ENCODE data around the gene GPC6. TPM values are rescaled to one million over a fixed set of nuclear protein-coding genes. Genes with fewer than 3 reads are reported as not detected.

Gene GPC6
- total RNA-seq, 4 donors from 2014 or later: 2.7 to 5.7 (median 4.4) TPM

DNA sequence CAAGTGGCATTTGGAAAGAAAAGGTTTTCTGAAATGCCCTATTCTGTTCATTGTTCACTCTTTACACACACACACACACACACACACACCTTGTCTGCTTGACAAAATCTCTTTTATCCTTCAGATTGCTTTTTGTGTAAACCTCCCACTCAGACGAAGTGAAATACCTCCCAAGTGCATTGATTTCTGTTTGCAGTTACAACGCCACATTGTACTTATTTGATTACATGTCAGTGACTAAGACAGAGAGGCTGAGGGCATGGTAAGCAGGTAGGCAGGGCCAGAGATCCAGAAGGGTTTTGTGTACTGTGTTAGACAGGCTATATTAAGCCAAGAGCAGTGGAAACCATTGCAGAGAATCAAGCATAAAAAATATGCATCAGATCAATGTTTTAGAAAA lies 561.8 kb downstream of the GPC6 start:
- Histone ChIP-seq H3K27me3 (no peaks in the 10 kb centered on the region), H3K9me3 (no peaks in the 10 kb centered on the region), H3K4me1 (no peaks in the 10 kb centered on the region), H3K36me3 (no peaks in the 10 kb centered on the region), H3K4me3 (no peak overlapping the region), H3K27ac (no peak overlapping the region)
- DNase-seq (ENCODE audit: low spot score in 2 of 2): no peak
- 63% methylated on average over 2 of the region's 2 CpGs for WGBS
- TF ChIP-seq POLR2A (IDR thresholded peaks at IDR 0.05) (no peak), EP300 (IDR thresholded peaks at IDR 0.05) (no peak), POLR2AphosphoS5 (IDR thresholded peaks at IDR 0.05) (no peak)
- TF ChIP-seq, protein P1, sequence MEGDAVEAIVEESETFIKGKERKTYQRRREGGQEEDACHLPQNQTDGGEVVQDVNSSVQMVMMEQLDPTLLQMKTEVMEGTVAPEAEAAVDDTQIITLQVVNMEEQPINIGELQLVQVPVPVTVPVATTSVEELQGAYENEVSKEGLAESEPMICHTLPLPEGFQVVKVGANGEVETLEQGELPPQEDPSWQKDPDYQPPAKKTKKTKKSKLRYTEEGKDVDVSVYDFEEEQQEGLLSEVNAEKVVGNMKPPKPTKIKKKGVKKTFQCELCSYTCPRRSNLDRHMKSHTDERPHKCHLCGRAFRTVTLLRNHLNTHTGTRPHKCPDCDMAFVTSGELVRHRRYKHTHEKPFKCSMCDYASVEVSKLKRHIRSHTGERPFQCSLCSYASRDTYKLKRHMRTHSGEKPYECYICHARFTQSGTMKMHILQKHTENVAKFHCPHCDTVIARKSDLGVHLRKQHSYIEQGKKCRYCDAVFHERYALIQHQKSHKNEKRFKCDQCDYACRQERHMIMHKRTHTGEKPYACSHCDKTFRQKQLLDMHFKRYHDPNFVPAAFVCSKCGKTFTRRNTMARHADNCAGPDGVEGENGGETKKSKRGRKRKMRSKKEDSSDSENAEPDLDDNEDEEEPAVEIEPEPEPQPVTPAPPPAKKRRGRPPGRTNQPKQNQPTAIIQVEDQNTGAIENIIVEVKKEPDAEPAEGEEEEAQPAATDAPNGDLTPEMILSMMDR (IDR thresholded peaks at IDR 0.05): no peak

DNA sequence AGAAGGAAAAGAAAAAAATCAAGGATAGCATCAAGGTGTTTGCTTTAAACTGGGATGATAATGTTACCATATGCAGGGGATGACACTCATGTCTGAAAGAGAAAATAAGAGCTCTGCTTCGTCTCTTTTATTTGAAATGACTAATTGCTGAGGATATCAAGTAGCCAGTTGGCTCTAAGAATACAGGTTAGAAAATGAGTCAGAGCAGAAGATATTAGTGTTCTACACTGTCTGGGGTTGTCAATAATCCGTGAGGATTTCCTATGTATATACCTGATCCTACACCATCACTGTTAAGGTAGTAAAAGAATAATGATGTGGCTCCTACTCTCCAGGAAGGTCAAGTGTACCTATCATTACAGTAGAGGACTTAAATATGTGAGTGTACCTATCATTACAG lies 562.5 kb downstream of the GPC6 start:
- WGBS: 85% methylated on average over 2 of the region's 2 CpGs
- H3K4me3 ChIP-seq: no peak overlapping the region
- no peaks in the 10 kb centered on the region for H3K36me3 ChIP-seq
- H3K27ac ChIP-seq: no peak overlapping the region
- no peaks in the 10 kb centered on the region for H3K9me3 ChIP-seq
- H3K4me1 ChIP-seq: no peaks in the 10 kb centered on the region
- TF ChIP-seq POLR2AphosphoS5 (IDR thresholded peaks at IDR 0.05): no peak
- no peak for TF ChIP-seq POLR2A (IDR thresholded peaks at IDR 0.05)
- TF ChIP-seq, protein P1 (IDR thresholded peaks at IDR 0.05): no peak
- no peak for TF ChIP-seq EP300 (IDR thresholded peaks at IDR 0.05)
- DNase-seq (ENCODE audit: low spot score in 2 of 2): no peak
- H3K27me3 ChIP-seq: no peaks in the 10 kb centered on the region

DNA sequence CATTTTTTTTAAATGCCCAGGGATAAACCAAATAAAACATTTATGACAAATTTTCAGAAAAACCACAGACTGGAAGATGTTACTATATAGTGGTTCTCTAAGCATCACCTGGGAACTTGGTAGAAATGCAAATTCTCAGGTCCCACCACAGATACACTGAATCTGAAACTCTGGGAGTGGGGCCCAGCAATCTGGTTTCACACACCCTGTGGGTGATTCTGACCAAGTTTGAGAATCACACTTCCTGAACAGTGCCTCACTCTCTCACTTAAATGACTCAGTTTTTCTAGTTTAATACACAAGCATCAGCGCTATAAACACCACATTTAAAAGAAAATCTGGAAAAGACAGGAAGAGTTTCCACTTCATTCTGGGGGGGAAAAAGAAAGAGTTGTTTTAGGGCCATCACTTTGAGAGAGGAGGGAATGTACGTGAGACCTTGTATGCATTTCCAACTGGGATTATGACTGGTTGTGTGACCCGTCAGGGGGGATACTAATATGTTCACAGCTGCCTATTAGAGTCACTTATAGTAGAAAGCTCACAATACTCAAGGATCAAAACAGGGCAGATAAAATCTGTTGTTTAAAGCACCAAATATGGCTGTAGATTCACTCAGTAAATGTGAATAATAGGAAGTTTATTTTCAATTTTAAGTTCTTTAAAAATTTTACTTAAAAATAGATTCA lies 567.7 kb downstream of the GPC6 start:
- Histone ChIP-seq H3K4me3 (no peak overlapping the region), H3K4me1 (no peaks in the 10 kb centered on the region), H3K36me3 (no peaks in the 10 kb centered on the region), H3K9me3 (no peaks in the 10 kb centered on the region), H3K27me3 (no peaks in the 10 kb centered on the region), H3K27ac (no peak overlapping the region)
- no peak for DNase-seq (ENCODE audit: low spot score in 2 of 2)
- 85% methylated on average over 3 of the region's 3 CpGs for WGBS
- no peak for TF ChIP-seq POLR2AphosphoS5 (IDR thresholded peaks at IDR 0.05)
- TF ChIP-seq, protein P1 (IDR thresholded peaks at IDR 0.05): no peak
- TF ChIP-seq POLR2A (IDR thresholded peaks at IDR 0.05): no peak
- TF ChIP-seq EP300 (IDR thresholded peaks at IDR 0.05): no peak

DNA sequence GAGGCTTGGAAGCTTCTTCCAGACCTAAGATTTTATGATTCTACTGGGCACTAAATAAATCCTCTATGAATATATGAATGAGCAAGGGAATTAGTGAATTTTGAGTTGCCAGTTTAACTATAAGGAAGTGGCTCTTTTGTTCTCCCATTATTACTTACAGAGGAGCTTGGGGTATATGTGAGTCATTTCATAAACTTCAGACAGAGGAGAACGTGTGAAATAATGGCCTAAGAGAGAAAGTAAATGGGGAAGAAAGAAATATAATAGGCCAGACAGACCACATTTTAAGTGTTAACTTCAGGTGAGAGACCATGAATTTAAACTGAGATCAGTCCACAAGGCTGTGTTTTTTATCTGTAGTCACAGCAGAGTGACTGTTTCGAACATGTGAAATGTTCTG lies 570.9 kb downstream of the GPC6 start:
- no peak for DNase-seq (ENCODE audit: low spot score in 2 of 2)
- H3K27ac ChIP-seq: no peak overlapping the region
- TF ChIP-seq POLR2AphosphoS5 (IDR thresholded peaks at IDR 0.05): no peak
- no peaks in the 10 kb centered on the region for H3K4me1 ChIP-seq
- 67% methylated on average over 2 of the region's 2 CpGs for WGBS
- H3K4me3 ChIP-seq: no peak overlapping the region
- no peaks in the 10 kb centered on the region for H3K9me3 ChIP-seq
- H3K36me3 ChIP-seq: no peaks in the 10 kb centered on the region
- no peaks in the 10 kb centered on the region for H3K27me3 ChIP-seq

DNA sequence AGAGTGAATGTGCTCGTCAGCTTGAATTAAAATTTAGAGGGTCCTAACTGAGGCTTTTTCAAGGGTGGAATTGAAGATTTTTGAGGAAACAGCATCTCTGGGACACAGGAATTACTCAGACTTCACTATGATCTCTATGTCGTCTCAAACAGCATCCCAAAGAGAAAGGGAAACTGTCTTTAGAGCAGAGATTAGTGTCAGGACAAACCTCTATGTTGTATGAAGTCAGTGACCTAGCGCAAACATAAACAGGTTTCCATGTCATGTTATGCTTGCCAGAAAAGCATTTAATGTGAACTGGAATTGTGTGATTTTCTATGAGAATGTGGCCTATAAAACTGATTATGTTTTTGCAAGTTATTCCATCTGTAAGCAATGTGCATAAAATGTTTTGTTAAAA lies 573.7 kb downstream of the GPC6 start:
- Histone ChIP-seq H3K9me3 (no peaks in the 10 kb centered on the region), H3K4me3 (no peak overlapping the region), H3K4me1 (no peaks in the 10 kb centered on the region), H3K36me3 (no peaks in the 10 kb centered on the region), H3K27me3 (no peaks in the 10 kb centered on the region), H3K27ac (no peak overlapping the region)
- WGBS: 82% methylated on average over 3 of the region's 3 CpGs
- no peak for TF ChIP-seq POLR2A (IDR thresholded peaks at IDR 0.05)
- no peak for TF ChIP-seq EP300 (IDR thresholded peaks at IDR 0.05)
- no peak for DNase-seq (ENCODE audit: low spot score in 2 of 2)

DNA sequence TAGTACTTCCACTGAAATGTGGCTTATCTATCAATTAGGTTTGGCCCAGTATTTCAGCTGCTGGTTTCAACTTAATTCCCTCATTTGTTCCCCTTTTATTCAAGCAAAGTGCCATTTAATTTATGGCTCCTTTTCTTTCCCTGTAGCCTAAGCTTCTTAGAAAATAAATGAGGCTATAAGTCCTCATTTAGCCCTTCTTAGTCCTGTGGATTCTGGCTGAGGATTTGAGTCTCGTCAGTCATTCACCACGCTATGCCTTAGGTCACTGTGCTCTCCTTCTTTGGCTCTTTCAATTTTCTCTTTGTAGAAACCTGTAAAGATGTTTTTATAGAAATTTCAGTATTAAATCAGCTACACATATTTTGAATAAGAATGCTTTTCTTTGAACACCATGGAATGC lies 579.1 kb downstream of the GPC6 start:
- Histone ChIP-seq H3K9me3 (no peaks in the 10 kb centered on the region), H3K4me3 (no peak overlapping the region)

More for the DNA sequence above, 579.1 kb downstream of the GPC6 start:
- DNase-seq (ENCODE audit: low spot score in 2 of 2): no peak
- H3K36me3 ChIP-seq: no peaks in the 10 kb centered on the region
- 93% methylated on average over 2 of the region's 2 CpGs for WGBS
- H3K27me3 ChIP-seq: no peaks in the 10 kb centered on the region
- H3K27ac ChIP-seq: no peak overlapping the region
- H3K4me1 ChIP-seq: no peaks in the 10 kb centered on the region
- TF ChIP-seq, protein P1 (IDR thresholded peaks at IDR 0.05): no peak
- TF ChIP-seq POLR2AphosphoS5 (IDR thresholded peaks at IDR 0.05) (no peak), EP300 (IDR thresholded peaks at IDR 0.05) (no peak), POLR2A (IDR thresholded peaks at IDR 0.05) (no peak)

All from suprapubic skin (tissue), 4 donors.